DND-41 (cell line): ENCODE measurements around the gene PXDC1.

ENCODE experiments used
- EZH2 ChIP-seq: IDR thresholded peaks from 3 replicates; pipeline ENCODE4 v1.6.1; 2012; ENCODE audit warnings: borderline replicate concordance, low read depth, mild to moderate bottlenecking, moderate library complexity, low read length, inconsistent platforms; ENCODE audit not compliant: severe bottlenecking
- TF ChIP-seq, protein P1 (sequence below): IDR thresholded peaks from 2 replicates; pipeline ENCODE4 v1.5.1; 2012; ENCODE audit warnings: borderline replicate concordance, low read length, moderate library complexity, mild to moderate bottlenecking; ENCODE audit not compliant: poor library complexity, severe bottlenecking; ENCODE audit errors: extremely low read depth

DNA sequence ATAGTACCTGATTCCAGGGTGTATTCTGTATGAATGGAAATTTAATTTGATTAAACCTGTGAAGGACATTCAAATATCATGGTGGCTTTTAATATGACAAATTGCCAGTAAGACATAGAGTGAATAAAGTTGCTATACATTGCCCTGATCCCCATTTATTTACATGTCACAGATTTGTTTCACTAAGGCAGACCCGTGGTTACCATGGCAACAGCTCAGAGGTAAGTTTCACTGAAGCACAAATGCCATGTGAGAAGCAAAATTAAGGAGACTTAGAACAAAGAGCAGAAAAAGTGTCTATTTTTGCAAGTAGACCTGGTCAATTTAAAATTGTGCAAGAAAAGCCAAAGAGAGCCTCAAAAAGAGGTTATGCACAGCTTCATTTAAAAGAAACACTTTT is 63.7 kb downstream of the PXDC1 start:
- TF ChIP-seq EZH2: no peak
- TF ChIP-seq, protein P1, sequence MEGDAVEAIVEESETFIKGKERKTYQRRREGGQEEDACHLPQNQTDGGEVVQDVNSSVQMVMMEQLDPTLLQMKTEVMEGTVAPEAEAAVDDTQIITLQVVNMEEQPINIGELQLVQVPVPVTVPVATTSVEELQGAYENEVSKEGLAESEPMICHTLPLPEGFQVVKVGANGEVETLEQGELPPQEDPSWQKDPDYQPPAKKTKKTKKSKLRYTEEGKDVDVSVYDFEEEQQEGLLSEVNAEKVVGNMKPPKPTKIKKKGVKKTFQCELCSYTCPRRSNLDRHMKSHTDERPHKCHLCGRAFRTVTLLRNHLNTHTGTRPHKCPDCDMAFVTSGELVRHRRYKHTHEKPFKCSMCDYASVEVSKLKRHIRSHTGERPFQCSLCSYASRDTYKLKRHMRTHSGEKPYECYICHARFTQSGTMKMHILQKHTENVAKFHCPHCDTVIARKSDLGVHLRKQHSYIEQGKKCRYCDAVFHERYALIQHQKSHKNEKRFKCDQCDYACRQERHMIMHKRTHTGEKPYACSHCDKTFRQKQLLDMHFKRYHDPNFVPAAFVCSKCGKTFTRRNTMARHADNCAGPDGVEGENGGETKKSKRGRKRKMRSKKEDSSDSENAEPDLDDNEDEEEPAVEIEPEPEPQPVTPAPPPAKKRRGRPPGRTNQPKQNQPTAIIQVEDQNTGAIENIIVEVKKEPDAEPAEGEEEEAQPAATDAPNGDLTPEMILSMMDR: no peak
